ENCODE measurements around the gene YY1. TPM values are rescaled to one million over a fixed set of nuclear protein-coding genes. Genes with fewer than 3 reads are reported as not detected.

Gene YY1
- total and polyA plus RNA-seq, 9 of the 15 experiments (the other 6 are each of a cell fraction or from before 2014, with no cell fraction given), result 20.8 to 74.2 (median 46.7) TPM

GRCh38 chr14:100239211-100239839, 381 bp downstream of the YY1 start:
- Histone ChIP-seq H3K4me1 (replicated peaks in 1 of 2; ENCODE audit: control insufficient read depth in 2 of 2, insufficient read depth in 2 of 2, low read length in 2 of 2) (peaks cover 13 to 15% of the 10 kb centered on the region in 2 experiments; a peak in 4 of 5 replicates), H3K79me2 (ENCODE audit: control insufficient read depth, insufficient read depth, low read length) (peaks cover 91% of the 10 kb centered on the region), H3K36me3 (ENCODE audit: control insufficient read depth, insufficient read depth, low read length) (peaks cover 37% of the 10 kb centered on the region), H3K9me3 (replicated peaks; ENCODE audit: control insufficient read depth, insufficient read depth, low read depth, low read length) (no peaks in the 10 kb centered on the region), H3K9ac (ENCODE audit: insufficient read depth in 1 of 2, low read depth in 2 of 2, low read length in 2 of 2) (peak overlapping the region; percentile 79 to 99), H3K27me3 (ENCODE audit: control insufficient read depth in 2 of 2, insufficient read depth in 2 of 2, low read length in 2 of 2) (no peaks in the 10 kb centered on the region), H3K4me3 (peak overlapping the region; percentile 96), H4K20me1 (replicated peaks; ENCODE audit: control insufficient read depth, insufficient read depth, low read length) (peaks cover 36% of the 10 kb centered on the region), H2AFZ (ENCODE audit: low read depth, low read length) (0 out of 2 replicates have a peak overlapping the region, but pooled peaks have one; percentile 16), H3K9me1 (ENCODE audit: control insufficient read depth, insufficient read depth, low read length) (no peaks in the 10 kb centered on the region), H3K4me2 (ENCODE audit: insufficient read depth, low read length) (peak overlapping the region; percentile 89), H3K27ac (ENCODE audit: extremely low read depth, low read depth, low read length) (peak overlapping the region; percentile 98)
- peak in 3 of 4 experiments; percentile 14 to 23 (median 18) for DNase-seq (ENCODE audit: extremely low read depth in 1 of 4, low spot score in 3 of 4)
- no peak for FAIRE-seq
- intact Hi-C loops (cut with micrococcal nuclease), result loop anchor here (2.0 to 5.0 kb wide), 3 partner anchors 19 to 172 kb away; partner anchors contain the start of gene EVL
- no TSS peak for BruUV-seq (replicated peaks)
- ChIA-PET CTCF (ENCODE audit: low intra/inter-chr PET ratio) (interaction anchor here (0.6 to 0.9 kb wide), 2 partner anchors 182 to 1847 kb away, joined by 3 to 4 read pairs; partner anchors contain the start of gene HSP90AA1), POLR2A (no interaction called here)
- in situ Hi-C loops (cut with MboI), result no loop called here
- no peak for ATAC-seq
- 0% methylated on average over 22 of the region's 93 CpGs for WGBS (ENCODE audit: insufficient coverage, low coverage, missing lambda C conversion rate)
- TF ChIP-seq DMBX1 (CRISPR knock-in tag; IDR thresholded peaks at IDR 0.05; ENCODE audit: borderline replicate concordance) (no peak), PHF20 (IDR thresholded peaks at IDR 0.05; ENCODE audit: partially characterized antibody) (no peak), DEAF1 (CRISPR knock-in tag; IDR thresholded peaks at IDR 0.05) (no peak), RERE (CRISPR knock-in tag; IDR thresholded peaks at IDR 0.05; ENCODE audit: borderline replicate concordance) (no peak), ZNF507 (tag; conservative IDR thresholded peaks at IDR 0.05) (no peak), KAT2B (IDR thresholded peaks at IDR 0.05; ENCODE audit: low read depth, low read length) (no peak), MAFG (tag; conservative IDR thresholded peaks at IDR 0.05) (no peak), CEBPG (CRISPR knock-in tag; IDR thresholded peaks at IDR 0.05) (no peak), CEBPG (tag; conservative IDR thresholded peaks at IDR 0.05 in 1 of 2, IDR thresholded peaks at IDR 0.05 in 1 of 2) (no peak), ZBTB1 (CRISPR knock-in tag; IDR thresholded peaks at IDR 0.05; ENCODE audit: borderline replicate concordance, low read depth) (peak; percentile 14; the same call in 1 of the 2 replicates), ETS1 (conservative IDR thresholded peaks at IDR 0.05; ENCODE audit: control insufficient read depth, low read depth, low read length) (no peak), SMAD4 (CRISPR knock-in tag; conservative IDR thresholded peaks at IDR 0.05) (no peak), LEF1 (IDR thresholded peaks at IDR 0.05) (no peak), NBN (IDR thresholded peaks at IDR 0.05; ENCODE audit: low read depth) (no peak)
